Cardiac ventricle fibroblast (primary cell): Measurements from ENCODE around the gene LPCAT3. TPM values are rescaled to one million over a fixed set of nuclear protein-coding genes. Genes with fewer than 3 reads are reported as not detected.

Experiments
- total RNA-seq: library from RNA; depleted of rRNA; stranded (reverse); fragments of >200 nt; gene quantifications from 2 replicates; pipeline ENCODE4 v1.2.3, GENCODE V29; 2015

LPCAT3 gene, protein sequence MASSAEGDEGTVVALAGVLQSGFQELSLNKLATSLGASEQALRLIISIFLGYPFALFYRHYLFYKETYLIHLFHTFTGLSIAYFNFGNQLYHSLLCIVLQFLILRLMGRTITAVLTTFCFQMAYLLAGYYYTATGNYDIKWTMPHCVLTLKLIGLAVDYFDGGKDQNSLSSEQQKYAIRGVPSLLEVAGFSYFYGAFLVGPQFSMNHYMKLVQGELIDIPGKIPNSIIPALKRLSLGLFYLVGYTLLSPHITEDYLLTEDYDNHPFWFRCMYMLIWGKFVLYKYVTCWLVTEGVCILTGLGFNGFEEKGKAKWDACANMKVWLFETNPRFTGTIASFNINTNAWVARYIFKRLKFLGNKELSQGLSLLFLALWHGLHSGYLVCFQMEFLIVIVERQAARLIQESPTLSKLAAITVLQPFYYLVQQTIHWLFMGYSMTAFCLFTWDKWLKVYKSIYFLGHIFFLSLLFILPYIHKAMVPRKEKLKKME
- 32.1 and 35.9 TPM in 2 replicates for total RNA-seq

GRCh38 chr12:7018350-7019042, at the start of gene LPCAT3:
TSS of gene LPCAT3 (minus strand) at chr12:7018476. CDS start at chr12:7018424, 52 bp downstream.

GRCh38 chr12:7060353-7060954, 42.2 kb upstream of the LPCAT3 start, which contains the start of gene C1S:
TSS of gene C1S (plus strand) at chr12:7060718. CDS start at chr12:7061913, 1,195 bp downstream.

DNA sequence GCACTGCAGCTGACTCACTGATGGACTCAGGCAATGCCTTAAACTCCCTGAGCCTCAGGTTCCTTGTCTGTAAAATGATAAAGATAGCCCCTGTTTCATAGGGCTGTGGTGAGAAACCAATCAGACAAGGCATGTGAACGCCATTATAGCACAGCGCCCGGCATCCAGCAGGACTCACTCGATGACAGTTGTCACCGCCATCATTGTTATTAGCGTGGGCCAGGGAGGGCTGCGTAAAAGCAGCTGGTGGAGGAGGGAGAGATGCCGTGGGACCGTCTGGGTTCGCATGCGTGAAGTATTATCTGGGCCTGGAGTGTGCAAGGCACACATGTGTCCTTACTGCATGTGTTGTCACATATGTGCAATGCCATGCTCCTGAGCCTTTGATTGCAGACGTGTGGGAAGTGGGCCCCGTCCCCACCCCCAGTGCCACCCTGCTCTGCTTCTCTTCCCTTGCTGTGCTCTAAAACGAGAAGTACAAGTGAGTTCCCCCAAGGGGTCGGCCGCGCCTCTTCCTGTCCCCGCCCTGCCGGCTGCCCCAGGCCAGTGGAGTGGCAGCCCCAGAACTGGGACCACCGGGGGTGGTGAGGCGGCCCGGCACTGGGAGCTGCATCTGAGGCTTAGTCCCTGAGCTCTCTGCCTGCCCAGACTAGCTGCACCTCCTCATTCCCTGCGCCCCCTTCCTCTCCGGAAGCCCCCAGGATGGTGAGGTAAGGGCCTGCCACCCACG, 67.3 kb downstream of the LPCAT3 start, which contains the start of gene PTPN6:
PTPN6 (plus strand) TSS at position 546 of the 730 bp plus-strand sequence; CDS start at position 703, 157 bp downstream.

DNA sequence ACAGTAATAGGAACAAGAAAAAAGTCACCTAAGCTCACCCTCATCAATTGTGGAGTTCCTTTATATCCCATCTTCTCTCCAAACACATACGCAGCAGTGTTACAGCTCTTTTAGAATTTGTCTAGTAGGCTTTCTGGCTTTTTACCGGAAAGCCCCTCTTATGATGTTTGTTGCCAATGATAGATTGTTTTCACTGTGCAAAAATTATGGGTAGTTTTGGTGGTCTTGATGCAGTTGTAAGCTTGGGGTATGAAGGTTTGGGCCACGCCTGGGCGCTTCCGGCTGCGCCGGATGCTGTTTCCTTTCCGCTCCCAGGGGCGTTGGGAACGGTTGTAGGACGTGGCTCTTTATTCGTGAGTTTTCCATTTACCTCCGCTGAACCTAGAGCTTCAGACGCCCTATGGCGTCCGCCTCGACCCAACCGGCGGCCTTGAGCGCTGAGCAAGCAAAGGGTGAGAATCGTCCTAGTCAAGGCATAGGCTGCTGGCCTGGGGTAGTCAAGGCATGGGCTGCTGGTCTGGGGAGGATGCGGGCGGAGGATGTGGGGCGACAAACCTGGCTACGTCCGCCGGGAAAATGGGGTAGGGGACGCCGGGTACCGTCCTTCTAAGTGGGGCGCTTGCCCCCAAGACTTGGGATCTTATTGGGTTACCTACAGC, 74.4 kb downstream of the LPCAT3 start, which contains the start of the genes C12orf57 and RNU7-1:
C12orf57 (plus strand) TSS at position 301 of the 659 bp plus-strand sequence; CDS start at position 401, 100 bp downstream.
RNU7-1 (plus strand) TSS at position 95 of the 659 bp plus-strand sequence.

DNA sequence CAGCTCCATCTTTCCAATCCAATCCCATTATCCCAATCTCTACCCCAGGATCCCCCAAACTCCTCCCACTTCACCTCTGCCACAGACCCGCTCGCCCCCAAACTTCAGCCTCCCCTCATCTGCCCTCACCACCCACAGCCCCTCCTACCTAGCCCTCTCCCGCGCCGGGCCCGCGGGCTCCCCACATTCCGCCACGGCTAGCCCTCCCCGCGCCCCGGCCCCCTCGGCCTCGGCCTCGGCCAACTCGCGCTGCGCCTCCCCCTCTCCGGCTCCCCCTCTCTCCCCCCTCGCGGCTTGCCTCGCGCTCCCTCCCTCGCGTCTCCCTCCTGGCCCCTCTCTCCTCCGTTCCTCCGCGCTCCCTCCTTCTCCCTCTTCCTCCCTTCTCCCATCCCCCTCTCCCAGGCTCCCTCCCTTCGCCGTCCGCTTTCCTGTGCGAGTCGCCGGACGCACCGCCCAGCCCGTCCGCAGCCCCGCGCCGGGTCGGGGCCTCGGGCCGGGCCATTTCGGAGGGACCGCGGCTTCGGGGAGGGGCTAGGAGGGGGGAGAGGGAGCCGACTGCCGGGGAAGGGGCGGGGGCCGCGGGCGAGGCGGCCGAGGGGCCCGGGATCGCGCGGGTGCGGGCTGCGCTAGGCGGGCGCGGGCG, 90.8 kb downstream of the LPCAT3 start, which contains the start of gene ATN1:
ATN1 (plus strand) TSS at position 581 of the 643 bp plus-strand sequence. CDS start 6,043 bp downstream, outside the sequence.

Other genes with a start within 250 kb of the LPCAT3 start
- gene LAG3, start 246.0 kb downstream of the LPCAT3 start, total RNA-seq = 0.06 and 0.10 TPM in 2 replicates
- gene CD4, start 228.9 kb downstream of the LPCAT3 start, total RNA-seq = 0.49 and 0.75 TPM in 2 replicates
- gene GPR162, start 196.7 kb downstream of the LPCAT3 start, total RNA-seq = 1.0 and 2.2 TPM in 2 replicates
- gene P3H3, start 190.1 kb downstream of the LPCAT3 start, total RNA-seq = 66.9 and 86.2 TPM in 2 replicates
- 0.20 and 2.4 TPM in 2 replicates for gene GNB3, start 177.6 kb downstream of the LPCAT3 start, total RNA-seq
- 0.88 and 1.8 TPM in 2 replicates for gene CDCA3, start 167.2 kb downstream of the LPCAT3 start, total RNA-seq
- 43.2 and 48.2 TPM in 2 replicates for gene USP5, start 166.3 kb downstream of the LPCAT3 start, total RNA-seq
- 800 and 891 TPM in 2 replicates for gene TPI1, start 150.9 kb downstream of the LPCAT3 start, total RNA-seq
- gene SPSB2, start 145.2 kb downstream of the LPCAT3 start, total RNA-seq = 8.2 and 8.3 TPM in 2 replicates
- gene LRRC23, start 113.7 kb downstream of the LPCAT3 start, total RNA-seq = 7.3 and 16.7 TPM in 2 replicates
- 11.4 and 13.7 TPM in 2 replicates for gene ENO2, start 103.9 kb downstream of the LPCAT3 start, total RNA-seq
- 74.3 and 74.9 TPM in 2 replicates for gene ATN1, start 90.5 kb downstream of the LPCAT3 start, total RNA-seq
- gene RNU7-1, start 74.7 kb downstream of the LPCAT3 start, total RNA-seq = not detected in 2 replicates
- gene C12orf57, start 74.5 kb downstream of the LPCAT3 start, total RNA-seq = 335 and 341 TPM in 2 replicates
- 0.20 TPM in 1 of 2 replicates, not detected in the other for gene PTPN6, start 67.1 kb downstream of the LPCAT3 start, total RNA-seq
- 189 and 216 TPM in 2 replicates for gene PHB2, start 47.8 kb downstream of the LPCAT3 start, total RNA-seq
- gene EMG1, start 47.6 kb downstream of the LPCAT3 start, total RNA-seq = 20.2 and 22.3 TPM in 2 replicates
- gene C1S, start 42.2 kb upstream of the LPCAT3 start, total RNA-seq = 537 and 545 TPM in 2 replicates
- 903 and 1,151 TPM in 2 replicates for gene C1R, start 74.0 kb upstream of the LPCAT3 start, total RNA-seq
- 96.4 and 105 TPM in 2 replicates for gene C1RL, start 90.7 kb upstream of the LPCAT3 start, total RNA-seq
- gene RBP5, start 110.4 kb upstream of the LPCAT3 start, total RNA-seq = not detected in 2 replicates
- gene CLSTN3, start 111.9 kb upstream of the LPCAT3 start, total RNA-seq = 8.7 and 13.9 TPM in 2 replicates
- 25.7 and 31.9 TPM in 2 replicates for gene PEX5, start 171.2 kb upstream of the LPCAT3 start, total RNA-seq